Rectal smooth muscle tissue (tissue), 1 donor: Measurements from ENCODE around the gene TNNT3.
"Not testable (repeated sequence)": the region's sequence is repeated elsewhere in the genome, so short reads cannot be mapped to it uniquely, and the experiment has no call there.

Experiments
- H3K27ac ChIP-seq: one replicate; pipeline ENCODE4 v1.7.0; 2013; ENCODE audit warnings: low read depth, low read length, inconsistent platforms
- H3K27me3 ChIP-seq: one replicate; pipeline ENCODE4 v1.7.0; 2013; ENCODE audit warnings: low read length; ENCODE audit not compliant: control insufficient read depth, insufficient read depth
- H3K36me3 ChIP-seq: one replicate; pipeline ENCODE4 v1.7.0; 2013; ENCODE audit warnings: low read length; ENCODE audit not compliant: control insufficient read depth, insufficient read depth
- H3K4me1 ChIP-seq: one replicate; pipeline ENCODE4 v1.7.0; 2013; ENCODE audit warnings: low read length; ENCODE audit not compliant: control insufficient read depth, insufficient read depth
- H3K4me3 ChIP-seq: one replicate; pipeline ENCODE4 v1.7.0; 2013; ENCODE audit warnings: low read length
- H3K9ac ChIP-seq: one replicate; pipeline ENCODE4 v1.7.0; 2013; ENCODE audit warnings: low read length

Gene TNNT3

DNA sequence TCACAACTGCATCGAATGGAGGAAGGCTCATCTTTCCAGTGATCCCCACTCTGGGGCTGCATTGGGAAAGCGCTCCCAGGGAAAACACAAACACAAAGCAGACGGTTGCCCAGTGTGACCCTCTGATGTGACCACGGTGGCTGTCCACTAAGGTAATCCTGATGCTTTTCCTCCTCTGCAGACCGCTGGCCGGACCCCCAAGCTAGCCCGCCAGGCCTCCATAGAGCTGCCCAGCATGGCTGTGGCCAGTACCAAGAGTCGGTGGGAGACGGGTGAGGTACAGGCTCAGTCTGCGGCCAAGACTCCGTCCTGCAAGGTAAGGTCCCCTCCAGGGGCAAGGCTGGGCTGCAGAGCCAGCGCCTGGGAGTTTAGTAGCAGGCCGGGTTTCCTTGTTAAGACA is 33.0 kb upstream of the TNNT3 start:
- peaks cover 17% of the 10 kb centered on the region for H3K36me3 ChIP-seq
- H3K4me1 ChIP-seq, H3K9ac ChIP-seq, H3K4me3 ChIP-seq, H3K27me3 ChIP-seq, H3K27ac ChIP-seq: not testable (repeated sequence)

DNA sequence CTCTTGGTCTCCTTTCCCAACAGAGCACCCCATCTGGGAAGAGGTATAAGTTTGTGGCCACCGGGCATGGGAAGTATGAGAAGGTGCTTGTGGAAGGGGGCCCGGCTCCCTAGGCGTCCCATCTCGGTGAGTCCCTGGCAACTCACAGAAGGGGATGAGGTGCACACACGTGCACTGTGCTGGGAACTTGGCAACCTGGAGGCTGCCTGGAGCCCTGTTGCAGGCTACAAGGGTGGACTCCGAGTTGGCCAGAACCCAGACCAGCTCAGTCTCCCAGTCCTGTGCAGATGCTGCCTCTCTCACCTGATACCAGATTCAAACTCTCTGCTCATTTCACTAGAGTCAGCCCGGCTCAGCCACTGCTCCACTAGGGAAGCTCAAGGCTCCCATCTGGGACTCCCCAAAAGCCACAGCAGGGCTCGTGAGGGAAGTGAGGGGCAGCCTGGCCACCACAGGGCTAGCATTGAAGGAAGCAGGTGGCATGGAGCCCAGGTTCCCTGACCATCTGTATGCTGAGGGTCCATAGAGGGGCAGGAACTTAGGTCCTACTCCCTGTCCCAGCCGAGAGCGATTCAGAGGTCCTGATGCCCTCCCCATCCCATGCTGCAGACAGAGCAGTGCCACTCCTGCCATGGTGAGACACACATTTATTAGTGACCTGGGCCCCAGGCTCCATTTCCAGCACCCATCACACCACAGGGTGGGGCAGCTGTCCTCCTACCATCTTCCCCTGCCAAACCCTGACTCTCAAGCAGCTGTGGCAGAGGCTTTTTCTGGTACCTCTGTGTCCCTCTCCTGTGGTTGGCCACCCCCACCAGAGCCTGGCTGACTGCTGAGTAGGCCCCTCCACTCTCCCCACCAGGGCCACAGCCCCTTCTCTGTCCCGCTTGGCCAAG is 31.8 kb upstream of the TNNT3 start:
- H3K4me1 ChIP-seq, result no peaks in the 10 kb centered on the region
- no peak overlapping the region for H3K4me3 ChIP-seq
- H3K27ac ChIP-seq, result no peak overlapping the region
- no peaks in the 10 kb centered on the region for H3K27me3 ChIP-seq
- H3K9ac ChIP-seq, result no peak overlapping the region
- peaks cover 17% of the 10 kb centered on the region for H3K36me3 ChIP-seq

DNA sequence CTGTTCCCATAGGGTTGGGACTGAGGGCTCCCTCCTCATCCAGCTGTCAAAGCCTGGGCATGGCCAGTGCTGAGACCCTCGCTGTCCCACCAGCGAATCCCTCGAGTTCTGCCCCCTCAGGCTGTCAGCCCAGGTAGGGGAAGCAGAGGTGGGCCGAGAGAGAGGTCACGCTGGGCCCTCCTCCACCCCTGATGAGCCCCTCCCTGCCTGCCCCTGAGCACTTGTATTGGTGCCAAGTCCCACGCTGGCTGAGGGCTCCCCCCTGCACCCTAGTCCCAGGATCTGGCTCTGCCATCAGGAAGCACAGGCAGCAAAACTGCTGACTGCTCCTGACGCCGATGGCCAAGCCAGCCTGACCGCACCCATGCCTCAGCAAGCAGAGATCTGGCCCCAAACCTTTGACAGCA is 31.2 kb upstream of the TNNT3 start:
- no peak overlapping the region for H3K9ac ChIP-seq
- no peaks in the 10 kb centered on the region for H3K27me3 ChIP-seq
- H3K27ac ChIP-seq, result no peak overlapping the region
- H3K4me1 ChIP-seq, result no peaks in the 10 kb centered on the region
- H3K4me3 ChIP-seq, result no peak overlapping the region
- peaks cover 17% of the 10 kb centered on the region for H3K36me3 ChIP-seq

DNA sequence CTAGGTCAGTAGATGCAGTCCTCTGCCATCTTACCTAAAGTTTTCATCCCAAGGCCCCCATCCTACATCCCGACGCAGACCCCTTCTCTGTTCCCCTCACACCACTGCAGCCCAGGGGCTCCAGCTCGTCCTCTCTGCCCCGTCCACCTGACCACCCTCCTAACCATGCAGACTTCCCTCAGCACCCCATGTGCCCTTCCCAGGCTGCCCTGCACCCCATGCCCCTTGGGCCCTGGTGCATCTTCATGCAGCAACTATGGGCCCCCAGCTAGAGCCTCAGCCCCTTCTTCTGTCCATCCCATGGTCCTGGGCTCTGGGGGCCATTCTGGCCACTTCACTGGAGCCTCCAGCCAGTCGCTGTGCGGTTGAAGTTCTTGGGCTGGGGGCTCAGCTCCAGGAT is 30.7 kb upstream of the TNNT3 start:
- H3K9ac ChIP-seq, result no peak overlapping the region

DNA sequence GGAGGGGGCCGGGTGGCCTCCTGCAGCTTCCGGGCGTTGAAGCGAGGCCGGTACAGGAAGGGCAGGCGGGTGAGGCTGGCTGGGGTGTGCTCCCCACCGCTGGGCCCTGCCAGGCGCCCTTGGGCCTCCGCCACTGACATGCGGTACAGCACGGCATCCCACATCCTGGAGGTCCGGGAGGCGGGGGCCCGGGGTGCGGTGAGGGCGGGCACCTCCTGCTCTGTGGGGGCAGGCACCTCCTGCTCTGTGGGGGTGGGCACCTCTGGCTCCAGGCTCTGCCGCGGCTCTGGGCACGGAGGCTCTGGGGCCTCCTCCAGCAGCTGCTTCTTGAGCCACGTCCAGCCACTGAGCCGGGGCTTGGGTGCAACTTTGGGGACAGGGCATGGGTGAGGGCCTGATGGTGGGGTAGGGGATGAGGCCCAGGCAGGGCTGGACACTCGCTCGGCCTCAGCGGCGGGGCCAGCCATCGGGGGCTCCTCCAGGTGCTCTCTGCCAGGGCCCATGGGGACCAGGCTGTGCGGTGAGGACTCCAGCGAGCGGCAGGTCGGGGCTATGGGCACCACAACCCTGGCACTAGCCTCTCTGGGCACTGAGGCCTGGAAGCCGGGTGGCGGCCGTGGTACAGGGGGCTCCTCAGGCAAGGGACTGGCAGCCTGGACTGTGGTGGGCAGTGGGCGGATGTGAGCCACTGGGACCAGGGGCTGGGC is 30.1 kb upstream of the TNNT3 start:
- no peak overlapping the region for H3K27ac ChIP-seq
- no peak overlapping the region for H3K9ac ChIP-seq

More for the DNA sequence above, 30.7 kb upstream of the TNNT3 start:
- no peak overlapping the region for H3K4me3 ChIP-seq
- H3K4me1 ChIP-seq, result no peaks in the 10 kb centered on the region
- peaks cover 14% of the 10 kb centered on the region for H3K36me3 ChIP-seq
- H3K27ac ChIP-seq, result no peak overlapping the region
- H3K27me3 ChIP-seq, result no peaks in the 10 kb centered on the region

DNA sequence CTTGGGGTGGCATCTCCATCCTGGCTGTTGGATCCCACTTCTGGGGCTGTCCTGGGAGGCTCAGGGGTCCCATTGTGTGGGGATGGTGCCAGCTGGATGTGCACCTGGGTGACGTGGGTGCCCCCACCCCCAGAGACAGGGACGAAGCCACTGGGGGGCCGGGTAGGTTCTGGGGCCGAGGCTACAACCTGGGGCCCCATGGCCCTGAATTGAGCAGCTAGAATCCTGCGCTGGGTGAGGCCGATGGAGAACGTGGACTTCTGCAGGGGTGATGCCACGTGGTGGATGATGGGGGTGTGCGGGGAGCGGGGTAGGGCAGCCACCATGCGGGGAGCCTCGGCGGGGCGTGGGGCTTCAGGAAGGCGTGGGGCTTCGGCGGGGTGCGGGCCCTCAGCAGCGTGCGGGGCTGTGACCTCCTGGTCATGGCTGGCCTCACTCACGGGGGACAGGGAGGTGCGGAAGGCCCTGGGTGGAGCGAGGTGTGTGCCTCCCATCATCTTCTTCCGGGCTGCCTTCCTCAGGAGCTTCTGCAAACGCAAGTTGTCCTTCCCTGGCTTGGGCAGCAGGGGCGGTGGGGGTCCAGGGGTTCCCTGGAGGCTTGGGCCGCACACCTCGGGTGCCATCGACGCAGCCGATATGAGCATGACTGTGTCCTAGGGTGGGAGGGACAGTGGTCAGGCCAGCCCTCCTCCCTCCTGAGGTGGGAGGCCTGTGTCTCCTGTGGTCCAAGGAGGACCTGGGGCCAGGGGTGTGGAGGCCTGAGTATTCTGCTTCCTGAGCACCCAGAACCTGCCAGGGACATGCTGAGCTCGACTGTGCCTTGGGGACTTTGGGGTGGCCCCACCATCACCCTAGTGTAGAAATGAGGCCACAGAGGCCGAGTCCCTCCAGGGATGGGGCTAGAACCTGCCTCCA is 29.3 kb upstream of the TNNT3 start:
- Histone ChIP-seq H3K4me1 (no peaks in the 10 kb centered on the region), H3K36me3 (peaks cover 10% of the 10 kb centered on the region), H3K27me3 (no peaks in the 10 kb centered on the region), H3K9ac (no peak overlapping the region), H3K27ac (no peak overlapping the region), H3K4me3 (no peak overlapping the region)

More for the DNA sequence above, 30.1 kb upstream of the TNNT3 start:
- H3K4me1 ChIP-seq, result no peaks in the 10 kb centered on the region
- no peaks in the 10 kb centered on the region for H3K27me3 ChIP-seq
- H3K36me3 ChIP-seq, result peaks cover 14% of the 10 kb centered on the region
- H3K4me3 ChIP-seq, result no peak overlapping the region

DNA sequence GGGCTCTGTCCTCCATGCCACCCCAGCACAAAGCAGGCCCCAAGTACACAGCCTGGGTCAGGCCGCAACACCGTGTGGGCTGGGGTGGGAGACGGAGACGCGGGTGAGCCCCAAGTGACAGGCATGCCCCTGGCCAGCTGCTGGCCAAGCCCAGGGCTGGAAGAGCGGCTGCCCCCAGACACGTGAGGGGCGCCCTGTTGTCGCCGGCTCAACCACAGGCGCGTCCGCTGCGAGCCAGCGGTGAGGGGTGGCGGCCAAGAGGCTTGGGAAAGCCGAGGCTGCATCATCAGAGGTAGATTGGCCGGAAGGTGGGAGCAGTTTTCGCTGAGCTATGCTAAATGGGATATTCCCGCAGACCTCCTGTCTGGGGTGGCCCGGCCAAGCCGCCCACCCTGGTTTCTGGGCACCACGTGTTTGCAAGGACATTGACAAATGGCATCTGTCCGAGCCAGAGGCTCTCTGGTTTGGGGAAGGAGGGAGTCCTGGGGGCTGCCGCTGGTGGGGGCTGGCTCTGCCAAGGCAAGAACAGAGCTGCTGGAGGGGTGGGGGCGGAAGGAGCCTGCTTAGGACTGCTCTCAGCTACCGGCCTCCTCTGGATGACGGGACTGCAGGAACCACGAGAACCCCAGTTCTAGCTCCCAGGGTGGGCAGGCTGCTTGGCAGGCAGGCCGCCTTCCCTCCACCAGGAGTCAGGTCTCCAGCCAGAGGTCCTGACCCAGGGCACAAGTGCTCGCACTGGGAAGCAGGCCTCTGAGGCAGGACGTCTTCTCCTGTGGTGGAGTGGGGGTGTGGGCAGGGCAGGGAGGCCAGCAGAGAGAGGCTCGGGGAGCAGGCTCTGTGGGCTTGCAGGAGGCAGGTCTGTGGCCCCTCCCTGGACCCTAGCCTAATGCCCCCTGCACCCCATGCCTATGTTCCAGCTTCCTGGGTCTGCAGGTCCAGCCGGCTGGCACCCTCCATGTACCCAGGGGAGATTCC is 28.4 kb upstream of the TNNT3 start:
- Histone ChIP-seq H3K27me3 (no peaks in the 10 kb centered on the region), H3K36me3 (peaks cover 10% of the 10 kb centered on the region), H3K9ac (no peak overlapping the region), H3K27ac (no peak overlapping the region), H3K4me1 (no peaks in the 10 kb centered on the region), H3K4me3 (no peak overlapping the region)

DNA sequence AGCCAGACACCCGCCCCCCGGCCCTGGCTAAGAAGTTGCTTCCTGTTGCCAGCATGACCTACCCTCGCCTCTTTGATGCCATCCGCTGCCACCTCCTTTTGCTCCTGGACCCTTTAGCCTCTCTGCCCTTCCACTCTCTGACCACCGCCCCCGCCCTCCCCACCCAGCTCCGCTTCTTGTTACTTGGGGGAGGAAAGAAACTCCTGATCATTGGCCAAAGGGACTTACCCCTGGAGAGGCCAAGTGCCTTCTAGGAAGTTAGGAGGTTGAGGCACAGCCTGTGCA is 27.7 kb upstream of the TNNT3 start, which contains the start of gene PRR33:
Gene PRR33, minus strand, starts transcription at position 65 of the 285 bp plus-strand sequence. CDS start 1,311 bp downstream, outside the sequence.
- H3K4me3 ChIP-seq, result no peak within 1 kb of the TSS
- H3K4me1 ChIP-seq, result no peaks in the 10 kb centered on the region
- peaks cover 7% of the 10 kb centered on the region for H3K36me3 ChIP-seq
- H3K27ac ChIP-seq, result no peak within 1 kb of the TSS
- no peaks in the 10 kb centered on the region for H3K27me3 ChIP-seq
- no peak within 1 kb of the TSS for H3K9ac ChIP-seq

DNA sequence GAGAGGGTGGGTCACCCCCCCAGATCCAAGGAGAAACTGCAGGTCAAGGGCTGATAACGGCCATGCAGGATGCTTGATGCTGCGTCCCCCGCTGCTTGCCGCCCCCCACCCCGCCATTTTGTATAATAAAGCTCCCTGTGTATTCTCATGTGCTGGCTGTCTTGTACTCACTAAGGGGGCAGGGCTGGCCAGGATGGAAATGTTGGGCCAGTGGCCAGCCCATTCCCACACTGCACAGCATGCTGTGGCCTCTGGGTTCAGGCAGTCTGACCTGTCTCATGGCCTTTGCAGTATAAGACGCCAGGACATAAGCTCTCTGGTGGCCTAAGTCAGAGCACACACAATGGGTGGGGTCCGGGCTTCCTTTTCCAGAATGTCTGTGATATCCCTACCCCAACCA is 27.4 kb upstream of the TNNT3 start:
- Histone ChIP-seq H3K27ac (no peak overlapping the region), H3K4me3 (no peak overlapping the region), H3K9ac (no peak overlapping the region), H3K36me3 (peaks cover 7% of the 10 kb centered on the region), H3K4me1 (no peaks in the 10 kb centered on the region), H3K27me3 (no peaks in the 10 kb centered on the region)

DNA sequence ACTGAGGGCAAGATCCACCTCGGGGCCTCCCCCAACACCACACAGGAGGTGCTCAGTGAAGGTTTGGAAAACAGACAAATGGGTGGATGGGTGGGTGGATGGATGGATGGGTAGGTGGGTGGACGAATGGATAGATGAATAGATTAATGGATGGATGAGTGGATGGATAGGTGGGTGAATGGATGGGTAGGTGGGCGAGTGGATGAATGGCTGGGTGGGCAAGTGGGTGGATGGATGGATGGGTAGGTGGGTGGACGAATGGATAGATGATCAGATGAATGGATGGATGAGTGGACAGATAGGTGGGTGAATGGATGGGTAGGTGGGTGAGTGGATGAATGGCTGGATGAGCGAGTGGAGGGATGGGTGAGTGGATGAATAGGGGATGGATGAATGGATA is 26.9 kb upstream of the TNNT3 start:
- Histone ChIP-seq H3K9ac (no peak overlapping the region), H3K27ac (no peak overlapping the region), H3K27me3 (no peaks in the 10 kb centered on the region), H3K36me3 (peaks cover 7% of the 10 kb centered on the region), H3K4me3 (no peak overlapping the region), H3K4me1 (no peaks in the 10 kb centered on the region)

DNA sequence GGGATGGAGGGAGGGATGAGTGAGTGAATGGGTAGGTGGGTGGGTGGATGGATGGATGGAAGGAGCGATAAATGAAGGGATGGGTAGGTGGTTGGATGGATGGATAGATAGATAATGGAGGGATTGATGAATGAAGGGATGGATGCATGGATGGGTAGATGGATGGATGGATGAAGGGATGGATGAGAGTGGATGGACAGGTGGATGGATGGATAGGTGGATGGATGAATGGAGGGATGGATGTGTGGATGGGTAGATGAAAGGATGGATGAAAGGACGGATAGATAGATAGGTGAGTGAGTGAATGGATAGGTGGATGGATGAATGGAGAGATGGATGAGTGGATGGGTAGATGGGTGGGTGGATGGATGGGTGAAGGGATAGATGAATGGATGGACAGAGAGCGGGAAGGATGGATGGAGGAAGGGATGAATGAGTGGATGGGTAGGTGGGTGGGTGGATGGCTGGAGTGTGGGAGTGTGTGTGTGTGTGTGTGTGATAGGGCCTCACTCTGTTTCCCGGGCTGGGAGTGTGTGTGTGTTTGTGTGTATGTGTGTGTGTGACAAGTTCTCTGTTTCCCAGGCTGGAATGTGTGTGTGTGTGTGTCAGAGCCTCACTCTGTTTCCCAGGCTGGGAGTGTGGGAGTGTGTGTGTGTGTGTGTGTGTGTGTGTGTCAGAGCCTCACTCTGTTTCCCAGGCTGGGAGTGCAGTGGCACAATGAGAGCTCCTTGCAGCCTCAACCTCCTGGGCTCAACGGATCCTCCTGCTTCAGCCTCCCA is 25.7 kb upstream of the TNNT3 start:
- no peaks in the 10 kb centered on the region for H3K27me3 ChIP-seq
- no peaks in the 10 kb centered on the region for H3K4me1 ChIP-seq
- no peak overlapping the region for H3K27ac ChIP-seq
- no peaks in the 10 kb centered on the region for H3K36me3 ChIP-seq
- no peak overlapping the region for H3K4me3 ChIP-seq
- no peak overlapping the region for H3K9ac ChIP-seq
